SK-N-SH (cell line): ENCODE measurements around the gene CBFB.

Source experiments
- ELF1 ChIP-seq: IDR thresholded peaks from 2 replicates; pipeline ENCODE4 v1.4.0; 2012
- EP300 ChIP-seq, 2 experiments: IDR thresholded peaks; 2 replicates each; pipeline versions ENCODE4 v1.4.0 to v1.6.1; 2012; ENCODE audit warnings: borderline replicate concordance in 1 of 2, low read depth in 1 of 2, low read length in 1 of 2
- POLR2AphosphoS5 ChIP-seq: IDR thresholded peaks from 2 replicates; pipeline ENCODE4 v1.6.1; 2012; ENCODE audit warnings: low read depth, low read length
- RAD21 ChIP-seq: IDR thresholded peaks from 2 replicates; pipeline ENCODE4 v1.6.1; 2012; ENCODE audit warnings: mild to moderate bottlenecking, low read length
- TCF12 ChIP-seq: IDR thresholded peaks from 2 replicates; pipeline ENCODE4 v1.4.0; 2012
- TF ChIP-seq, protein P1 (sequence below): fragments of 200-600 bp; sonication (generic); IDR thresholded peaks from 2 replicates; pipeline ENCODE4 v1.6.1; 2017; ENCODE audit warnings: antibody characterized with exemption, mild to moderate bottlenecking, moderate library complexity
- TF ChIP-seq, protein P2 (sequence below): IDR thresholded peaks from 2 replicates; pipeline ENCODE4 v1.4.0; 2012; ENCODE audit warnings: low read depth, borderline replicate concordance

- TF ChIP-seq, protein P1, sequence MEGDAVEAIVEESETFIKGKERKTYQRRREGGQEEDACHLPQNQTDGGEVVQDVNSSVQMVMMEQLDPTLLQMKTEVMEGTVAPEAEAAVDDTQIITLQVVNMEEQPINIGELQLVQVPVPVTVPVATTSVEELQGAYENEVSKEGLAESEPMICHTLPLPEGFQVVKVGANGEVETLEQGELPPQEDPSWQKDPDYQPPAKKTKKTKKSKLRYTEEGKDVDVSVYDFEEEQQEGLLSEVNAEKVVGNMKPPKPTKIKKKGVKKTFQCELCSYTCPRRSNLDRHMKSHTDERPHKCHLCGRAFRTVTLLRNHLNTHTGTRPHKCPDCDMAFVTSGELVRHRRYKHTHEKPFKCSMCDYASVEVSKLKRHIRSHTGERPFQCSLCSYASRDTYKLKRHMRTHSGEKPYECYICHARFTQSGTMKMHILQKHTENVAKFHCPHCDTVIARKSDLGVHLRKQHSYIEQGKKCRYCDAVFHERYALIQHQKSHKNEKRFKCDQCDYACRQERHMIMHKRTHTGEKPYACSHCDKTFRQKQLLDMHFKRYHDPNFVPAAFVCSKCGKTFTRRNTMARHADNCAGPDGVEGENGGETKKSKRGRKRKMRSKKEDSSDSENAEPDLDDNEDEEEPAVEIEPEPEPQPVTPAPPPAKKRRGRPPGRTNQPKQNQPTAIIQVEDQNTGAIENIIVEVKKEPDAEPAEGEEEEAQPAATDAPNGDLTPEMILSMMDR: no peak
- TF ChIP-seq EP300 (IDR thresholded peaks at IDR 0.05; ENCODE audit: borderline replicate concordance in 1 of 2, low read depth in 1 of 2, low read length in 1 of 2) (no peak), ELF1 (no peak), POLR2AphosphoS5 (no peak), RAD21 (no peak), TCF12 (no peak)
- TF ChIP-seq, protein P2, sequence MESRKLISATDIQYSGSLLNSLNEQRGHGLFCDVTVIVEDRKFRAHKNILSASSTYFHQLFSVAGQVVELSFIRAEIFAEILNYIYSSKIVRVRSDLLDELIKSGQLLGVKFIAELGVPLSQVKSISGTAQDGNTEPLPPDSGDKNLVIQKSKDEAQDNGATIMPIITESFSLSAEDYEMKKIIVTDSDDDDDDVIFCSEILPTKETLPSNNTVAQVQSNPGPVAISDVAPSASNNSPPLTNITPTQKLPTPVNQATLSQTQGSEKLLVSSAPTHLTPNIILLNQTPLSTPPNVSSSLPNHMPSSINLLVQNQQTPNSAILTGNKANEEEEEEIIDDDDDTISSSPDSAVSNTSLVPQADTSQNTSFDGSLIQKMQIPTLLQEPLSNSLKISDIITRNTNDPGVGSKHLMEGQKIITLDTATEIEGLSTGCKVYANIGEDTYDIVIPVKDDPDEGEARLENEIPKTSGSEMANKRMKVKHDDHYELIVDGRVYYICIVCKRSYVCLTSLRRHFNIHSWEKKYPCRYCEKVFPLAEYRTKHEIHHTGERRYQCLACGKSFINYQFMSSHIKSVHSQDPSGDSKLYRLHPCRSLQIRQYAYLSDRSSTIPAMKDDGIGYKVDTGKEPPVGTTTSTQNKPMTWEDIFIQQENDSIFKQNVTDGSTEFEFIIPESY: no peak
These were observed 58.3 kb downstream of the CBFB start for GRCh38 chr16:67087291-67087690.
